Left lung (tissue), 10 donors: ENCODE results near the gene GCSH. TPM values are rescaled to one million over a fixed set of nuclear protein-coding genes. Genes with fewer than 3 reads are reported as not detected.

Experiments used
- ATAC-seq: fragments of 200-7000 bp; cut with Tn5 transposase; one replicate; pipeline ENCODE4 v1.9.1; 2020; ENCODE audit warnings: moderate library complexity
- DNase-seq, 4 donors: peaks; one replicate each; pipeline ENCODE4 v3.0.0-alpha.2; 2013 to 2020
- H3K27ac ChIP-seq, 2 donors: fragments of 200-600 bp; sonication (generic) in 1 of 2; one replicate each; pipeline versions ENCODE4 v1.5.0 to v1.8.0; 2020 to 2021
- H3K27me3 ChIP-seq, 2 donors: fragments of 200-600 bp; sonication (generic) in 1 of 2; one replicate each; pipeline versions ENCODE4 v1.5.0 to v1.8.0; 2020 to 2021
- H3K36me3 ChIP-seq, 2 donors: fragments of 200-600 bp; sonication (generic) in 1 of 2; one replicate each; pipeline versions ENCODE4 v1.5.0 to v1.8.0; 2020 to 2021
- H3K4me1 ChIP-seq, 2 donors: fragments of 200-600 bp; one replicate each; pipeline ENCODE4 v1.8.0; 2021
- H3K4me3 ChIP-seq, 2 donors: fragments of 200-600 bp; sonication (generic) in 1 of 2; one replicate each; pipeline versions ENCODE4 v1.5.0 to v1.8.0; 2020 to 2021; ENCODE audit warnings: mild to moderate bottlenecking in 1 of 2
- H3K9me3 ChIP-seq, 2 donors: fragments of 200-600 bp; sonication (generic) in 1 of 2; one replicate each; pipeline versions ENCODE4 v1.5.0 to v1.8.0; 2020 to 2021
- CTCF ChIP-seq, 2 donors: fragments of 200-600 bp; sonication (generic) in 1 of 2; IDR thresholded peaks; one replicate each; pipeline versions ENCODE4 v1.5.0 to v1.8.0; 2021; ENCODE audit warnings: antibody characterized with exemption in 2 of 2
- intact Hi-C, 2 donors: fragments of 100-400 bp; cut with DNase I; formaldehyde crosslinking; loops; one replicate each; pipeline versions ENCODE4 v1.11.2 to v1.14.2; 2022
- polyA plus RNA-seq, 6 donors: library from polyadenylated mRNA; unstranded; fragments of 120-200 nt; gene quantifications; one replicate each; pipeline ENCODE4 v1.2.1, GENCODE V29; 2013; ENCODE audit not compliant: insufficient read length in 6 of 6
- total RNA-seq, 2 donors: library from RNA; stranded (reverse); fragmentation: NEBNext Ultra II Directional; extraction: Animal tissue kit (Norgen Biotek cat#: 25700); gene quantifications; one replicate each; pipeline ENCODE4 v1.2.1, GENCODE V29; 2021
- donor health status: DM: no; HTN: yes; CAD: no.
- donor health status: DM: no; HTN: no; CAD: no.

The GCSH gene
- total and polyA plus RNA-seq, 8 donors, result 22.2 to 68.9 (median 65.4) TPM

DNA sequence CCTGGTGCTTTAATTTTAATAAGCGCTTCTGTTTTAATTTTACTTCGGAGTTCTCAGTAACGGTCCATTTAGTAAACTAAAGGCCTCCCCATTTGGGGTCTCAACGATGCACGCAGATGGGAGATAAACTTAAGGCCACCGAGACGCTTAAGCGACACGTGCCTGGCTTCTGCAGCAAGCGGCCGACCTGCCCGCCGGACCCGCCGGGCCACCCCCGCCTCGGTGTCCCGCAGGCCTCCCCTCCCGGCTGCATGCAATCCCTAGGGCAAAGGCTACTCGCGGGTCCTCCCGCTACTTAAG is 592 bp downstream of the GCSH start:
- Histone ChIP-seq H3K36me3 (no peaks in the 10 kb centered on the region), H3K27ac (peak overlapping the region; percentile 70 to 80), H3K4me3 (peak overlapping the region; percentile 88 to 93), H3K4me1 (peaks cover 0 to 3% of the 10 kb centered on the region in 2 donors), H3K9me3 (no peaks in the 10 kb centered on the region), H3K27me3 (no peaks in the 10 kb centered on the region)
- intact Hi-C loops, result no loop called here
- TF ChIP-seq CTCF (IDR thresholded peaks at IDR 0.05), result no peak
- DNase-seq, result no peak
- no peak for ATAC-seq

DNA sequence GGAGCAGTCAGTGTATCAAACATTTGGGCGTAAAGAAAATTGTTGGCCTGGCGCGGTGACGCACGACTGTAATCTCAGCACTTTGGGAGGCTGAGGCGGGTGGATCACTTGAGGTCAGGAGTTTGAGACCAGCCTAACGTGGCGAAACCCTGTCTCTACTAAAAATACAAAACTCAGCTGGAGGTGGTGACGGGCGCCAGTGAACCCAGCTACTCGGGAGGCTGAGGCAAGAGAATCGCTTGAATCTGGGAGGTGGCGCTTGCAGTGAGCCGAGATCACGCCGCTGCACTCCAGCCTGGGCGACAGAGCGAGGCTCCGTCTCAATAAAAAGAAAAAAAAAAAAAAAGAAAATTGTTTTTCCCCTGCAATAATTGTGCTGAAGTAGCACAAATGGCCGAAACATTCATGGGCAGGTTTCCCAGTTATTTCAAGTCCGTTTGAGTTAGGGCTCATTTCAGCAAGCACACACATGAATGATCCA is 1.4 kb downstream of the GCSH start:
- Histone ChIP-seq H3K9me3 (no peaks in the 10 kb centered on the region), H3K4me3 (peak overlapping the region in 1 of 2 donors; percentile 93), H3K4me1 (peaks cover 0 to 3% of the 10 kb centered on the region in 2 donors), H3K36me3 (no peaks in the 10 kb centered on the region), H3K27ac (no peak overlapping the region), H3K27me3 (no peaks in the 10 kb centered on the region)
- no peak for TF ChIP-seq CTCF (IDR thresholded peaks at IDR 0.05)
- intact Hi-C loops, result no loop called here
- ATAC-seq (no peak), DNase-seq (peak in 2 of 4 donors; percentile 32 to 62)

- TF ChIP-seq CTCF (IDR thresholded peaks at IDR 0.05), result no peak
- intact Hi-C loops, result no loop called here
- DNase-seq (no peak), ATAC-seq (no peak)
- no peak overlapping the region for H3K4me3 ChIP-seq
- no peak overlapping the region for H3K27ac ChIP-seq
- H3K9me3 ChIP-seq, result no peaks in the 10 kb centered on the region
- no peaks in the 10 kb centered on the region for H3K4me1 ChIP-seq
- H3K36me3 ChIP-seq, result peaks cover 0 to 4% of the 10 kb centered on the region in 2 donors
- H3K27me3 ChIP-seq, result no peaks in the 10 kb centered on the region
These were observed 7.4 kb downstream of the GCSH start for GRCh38 chr16:81088836-81089235.

DNA sequence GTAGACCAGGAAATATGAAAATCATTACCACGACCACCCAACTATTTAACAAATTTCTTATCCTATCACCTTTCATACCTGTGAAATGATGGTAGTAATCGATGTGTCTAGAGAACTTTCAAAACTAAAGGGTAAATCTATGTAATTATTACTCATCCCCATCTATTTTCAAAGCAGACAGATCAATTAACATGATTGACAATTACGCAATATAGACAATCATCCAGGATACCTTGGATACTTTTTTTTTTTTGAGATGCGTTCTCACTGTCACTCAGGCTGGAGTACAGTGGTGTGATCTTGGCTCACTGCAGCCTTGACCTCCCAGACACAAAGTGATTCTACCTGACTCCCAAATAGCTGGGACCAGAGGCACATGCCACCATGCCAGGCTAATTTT is 15.2 kb downstream of the GCSH start:
- no peaks in the 10 kb centered on the region for H3K9me3 ChIP-seq
- H3K4me1 ChIP-seq, result peaks cover 0 to 12% of the 10 kb centered on the region in 2 donors
- DNase-seq (no peak), ATAC-seq (no peak)
- H3K36me3 ChIP-seq, result peaks cover 0 to 6% of the 10 kb centered on the region in 2 donors
- H3K4me3 ChIP-seq, result no peak overlapping the region
- TF ChIP-seq CTCF (IDR thresholded peaks at IDR 0.05), result no peak
- intact Hi-C loops, result no loop called here
- no peak overlapping the region for H3K27ac ChIP-seq
- no peaks in the 10 kb centered on the region for H3K27me3 ChIP-seq

GRCh38 chr16:81080233-81080632 is 16.0 kb downstream of the GCSH start:
- intact Hi-C loops, result no loop called here
- H3K27ac ChIP-seq, result no peak overlapping the region
- no peaks in the 10 kb centered on the region for H3K9me3 ChIP-seq
- H3K4me1 ChIP-seq, result peaks cover 0 to 13% of the 10 kb centered on the region in 2 donors
- no peaks in the 10 kb centered on the region for H3K27me3 ChIP-seq
- no peak for TF ChIP-seq CTCF (IDR thresholded peaks at IDR 0.05)
- H3K36me3 ChIP-seq, result peaks cover 0 to 6% of the 10 kb centered on the region in 2 donors
- ATAC-seq (no peak), DNase-seq (peak in 1 of 4 donors; percentile 47)
- no peak overlapping the region for H3K4me3 ChIP-seq
